ENCODE measurements around the gene ATP5PB.
A peak's percentile ranks its signal among the peaks of the same experiment; 100 is the strongest.

The ATP5PB gene

GRCh38 chr1:111499026-111499785 lies 49.9 kb downstream of the ATP5PB start:
- TF ChIP-seq CTCF (IDR thresholded peaks at IDR 0.05) = no peak
- Histone ChIP-seq H3K27ac (no peak overlapping the region), H3K36me3 (no peaks in the 10 kb centered on the region), H3K4me3 (ENCODE audit: low read depth in 1 of 2, low read length in 1 of 2) (no peak overlapping the region), H3K9me3 (no peaks in the 10 kb centered on the region), H3K4me1 (ENCODE audit: control insufficient read depth in 1 of 2, insufficient read depth in 1 of 2, low read depth in 1 of 2, low read length in 1 of 2) (peaks cover 15 to 17% of the 10 kb centered on the region in 2 experiments), H3K27me3 (no peaks in the 10 kb centered on the region)

GRCh38 chr1:111501645-111502044 lies 52.4 kb downstream of the ATP5PB start:
- no peak overlapping the region for H3K4me3 ChIP-seq (ENCODE audit: low read depth in 1 of 2, low read length in 1 of 2)
- TF ChIP-seq CTCF (IDR thresholded peaks at IDR 0.05) = no peak

GRCh38 chr1:111503585-111504060 lies 54.4 kb downstream of the ATP5PB start, which contains the start of the genes ADORA3 and TMIGD3:
Gene ADORA3, minus strand, starts transcription at chr1:111503633. Its CDS starts 279 bp downstream, at chr1:111503354.
Gene TMIGD3, minus strand, starts transcription at chr1:111503633. Its CDS starts 279 bp downstream, at chr1:111503354.
- no peaks in the 10 kb centered on the region for H3K36me3 ChIP-seq
- TF ChIP-seq CTCF (IDR thresholded peaks at IDR 0.05) = no peak
- H3K4me3 ChIP-seq (ENCODE audit: low read depth in 1 of 2, low read length in 1 of 2) = peak within 1 kb of the TSS; percentile 12 to 63
- peaks cover 58 to 61% of the 10 kb centered on the region in 2 experiments for H3K4me1 ChIP-seq (ENCODE audit: control insufficient read depth in 1 of 2, insufficient read depth in 1 of 2, low read depth in 1 of 2, low read length in 1 of 2)
- no peaks in the 10 kb centered on the region for H3K27me3 ChIP-seq
- H3K27ac ChIP-seq = peak within 1 kb of the TSS; percentile 100
- H3K9me3 ChIP-seq = no peaks in the 10 kb centered on the region

More at GRCh38 chr1:111501645-111502044, 52.4 kb downstream of the ATP5PB start:
- Histone ChIP-seq H3K27me3 (no peaks in the 10 kb centered on the region), H3K27ac (no peak overlapping the region), H3K9me3 (no peaks in the 10 kb centered on the region), H3K36me3 (no peaks in the 10 kb centered on the region), H3K4me1 (ENCODE audit: control insufficient read depth in 1 of 2, insufficient read depth in 1 of 2, low read depth in 1 of 2, low read length in 1 of 2) (peaks cover 40 to 41% of the 10 kb centered on the region in 2 experiments)

- no peaks in the 10 kb centered on the region for H3K36me3 ChIP-seq
- H3K9me3 ChIP-seq = no peaks in the 10 kb centered on the region
- H3K4me1 ChIP-seq (ENCODE audit: control insufficient read depth in 1 of 2, insufficient read depth in 1 of 2, low read depth in 1 of 2, low read length in 1 of 2) = peaks cover 63 to 66% of the 10 kb centered on the region in 2 experiments
- TF ChIP-seq CTCF (IDR thresholded peaks at IDR 0.05) = no peak
- peak overlapping the region; percentile 100 for H3K27ac ChIP-seq
- H3K4me3 ChIP-seq (ENCODE audit: low read depth in 1 of 2, low read length in 1 of 2) = peak overlapping the region; percentile 12 to 63
- H3K27me3 ChIP-seq = no peaks in the 10 kb centered on the region
Observed at GRCh38 chr1:111504097-111504496, 54.8 kb downstream of the ATP5PB start.

GRCh38 chr1:111505641-111506119 lies 56.4 kb downstream of the ATP5PB start:
- no peak for TF ChIP-seq CTCF (IDR thresholded peaks at IDR 0.05)
- Histone ChIP-seq H3K9me3 (no peaks in the 10 kb centered on the region), H3K27me3 (no peaks in the 10 kb centered on the region), H3K36me3 (no peaks in the 10 kb centered on the region), H3K27ac (peak overlapping the region; percentile 100), H3K4me3 (ENCODE audit: low read depth in 1 of 2, low read length in 1 of 2) (peak overlapping the region; percentile 13 to 63), H3K4me1 (ENCODE audit: control insufficient read depth in 1 of 2, insufficient read depth in 1 of 2, low read depth in 1 of 2, low read length in 1 of 2) (peaks cover 73 to 74% of the 10 kb centered on the region in 2 experiments)
